HFFc6 (cell line): Measurements from ENCODE around the gene LHFPL3. TPM values are rescaled to one million over a fixed set of nuclear protein-coding genes. Genes with fewer than 3 reads are reported as not detected.

Experiments
- DNase-seq: peaks from one replicate; pipeline ENCODE4 v3.0.0-alpha.2; 2018
- H3K27ac Mint-ChIP-seq: 2 replicates; pipeline ENCODE4 v1.8.0; 2020; ENCODE audit warnings: mild to moderate bottlenecking, mixed read lengths
- H3K27me3 Mint-ChIP-seq: 2 replicates; pipeline ENCODE4 v1.8.0; 2021; ENCODE audit warnings: mild to moderate bottlenecking, moderate library complexity, mixed read lengths; ENCODE audit not compliant: insufficient read depth
- H3K36me3 Mint-ChIP-seq: 2 replicates; pipeline ENCODE4 v1.8.0; 2021; ENCODE audit warnings: low read depth, mixed read lengths
- H3K4me1 Mint-ChIP-seq: 2 replicates; pipeline ENCODE4 v1.8.0; 2020; ENCODE audit warnings: low read depth, mixed read lengths
- H3K4me3 Mint-ChIP-seq: 2 replicates; pipeline ENCODE4 v1.8.0; 2020; ENCODE audit warnings: mild to moderate bottlenecking, moderate library complexity, mixed read lengths
- H3K9me3 Mint-ChIP-seq: 2 replicates; pipeline ENCODE4 v1.8.0; 2020; ENCODE audit warnings: mild to moderate bottlenecking, mixed read lengths
- CTCF ChIP-seq: fragments of 200-600 bp; sonication (generic); IDR thresholded peaks from 2 replicates; pipeline ENCODE4 v1.5.0; 2021; ENCODE audit warnings: antibody characterized with exemption, mild to moderate bottlenecking
- total RNA-seq, 6 experiments: library from RNA; stranded (reverse); fragmentation: NEBNext Ultra II Directional; extraction: Animal tissue kit (Norgen Biotek cat#: 25700); gene quantifications; 2 replicates in 1 of 6; 3 replicates in 5 of 6; pipeline ENCODE4 v1.2.3, GENCODE V29; 2021

LHFPL3 gene
- total RNA-seq, 6 experiments from 2014 or later: not detected

DNA sequence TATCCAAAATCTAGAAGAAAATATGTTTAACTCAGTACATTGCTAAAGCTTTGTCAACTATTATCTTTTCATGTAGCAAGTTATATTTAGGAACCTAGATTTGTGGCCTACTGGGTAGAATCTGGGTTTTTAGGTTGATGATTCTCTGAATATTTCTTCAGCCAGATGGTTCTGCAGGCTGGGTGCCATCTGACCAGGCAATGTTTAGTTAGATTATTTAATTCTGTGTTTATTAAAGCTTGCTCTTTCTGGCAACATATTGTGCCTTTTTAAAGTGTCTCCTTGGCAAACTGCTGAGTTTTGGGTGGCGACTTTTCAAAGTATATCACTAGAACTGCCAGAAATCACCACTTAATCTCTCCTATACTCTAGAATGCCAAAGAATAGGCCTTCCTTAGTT is 114.1 kb downstream of the LHFPL3 start:
- H3K9me3 Mint-ChIP-seq: peaks cover 24% of the 10 kb centered on the region

GRCh38 chr7:104444017-104444416 is 115.6 kb downstream of the LHFPL3 start:
- H3K27ac Mint-ChIP-seq: no peak overlapping the region
- H3K4me1 Mint-ChIP-seq: no peaks in the 10 kb centered on the region
- DNase-seq: no peak
- no peak for TF ChIP-seq CTCF
- peaks cover 29% of the 10 kb centered on the region for H3K9me3 Mint-ChIP-seq
- no peaks in the 10 kb centered on the region for H3K36me3 Mint-ChIP-seq
- H3K4me3 Mint-ChIP-seq: no peak overlapping the region
- H3K27me3 Mint-ChIP-seq: no peaks in the 10 kb centered on the region

More for the DNA sequence above, 114.1 kb downstream of the LHFPL3 start:
- H3K4me1 Mint-ChIP-seq: no peaks in the 10 kb centered on the region
- DNase-seq: no peak
- no peaks in the 10 kb centered on the region for H3K36me3 Mint-ChIP-seq
- no peak for TF ChIP-seq CTCF
- H3K27me3 Mint-ChIP-seq: no peaks in the 10 kb centered on the region
- H3K27ac Mint-ChIP-seq: no peak overlapping the region
- H3K4me3 Mint-ChIP-seq: no peak overlapping the region

- TF ChIP-seq CTCF: no peak
- Mint-ChIP-seq H3K27ac (no peak overlapping the region), H3K4me3 (no peak overlapping the region), H3K27me3 (no peaks in the 10 kb centered on the region), H3K4me1 (no peaks in the 10 kb centered on the region), H3K36me3 (no peaks in the 10 kb centered on the region), H3K9me3 (peaks cover 35% of the 10 kb centered on the region)
- DNase-seq: no peak
These were observed 117.0 kb downstream of the LHFPL3 start for GRCh38 chr7:104445393-104445792.

GRCh38 chr7:104450861-104451260 is 122.5 kb downstream of the LHFPL3 start:
- Mint-ChIP-seq H3K9me3 (peaks cover 30% of the 10 kb centered on the region), H3K27me3 (no peaks in the 10 kb centered on the region), H3K4me3 (no peak overlapping the region), H3K36me3 (no peaks in the 10 kb centered on the region), H3K4me1 (no peaks in the 10 kb centered on the region), H3K27ac (no peak overlapping the region)
- no peak for TF ChIP-seq CTCF
- DNase-seq: no peak

GRCh38 chr7:104453190-104453589 is 124.8 kb downstream of the LHFPL3 start:
- Mint-ChIP-seq H3K27ac (no peak overlapping the region), H3K4me1 (no peaks in the 10 kb centered on the region), H3K27me3 (no peaks in the 10 kb centered on the region), H3K4me3 (no peak overlapping the region), H3K36me3 (no peaks in the 10 kb centered on the region; the same call in 1 of the 2 replicates), H3K9me3 (peaks cover 25% of the 10 kb centered on the region)
- DNase-seq: no peak
- TF ChIP-seq CTCF: no peak

- H3K9me3 Mint-ChIP-seq: peaks cover 29% of the 10 kb centered on the region
- no peaks in the 10 kb centered on the region; the same call in 1 of the 2 replicates for H3K36me3 Mint-ChIP-seq
- DNase-seq: no peak
- no peak for TF ChIP-seq CTCF
- H3K4me1 Mint-ChIP-seq: no peaks in the 10 kb centered on the region
- H3K27ac Mint-ChIP-seq: no peak overlapping the region
- H3K27me3 Mint-ChIP-seq: no peaks in the 10 kb centered on the region
- H3K4me3 Mint-ChIP-seq: no peak overlapping the region
These were observed 130.5 kb downstream of the LHFPL3 start for GRCh38 chr7:104458875-104459274.
